ENCODE data around the gene ST13. TPM values are rescaled to one million over a fixed set of nuclear protein-coding genes. Genes with fewer than 3 reads are reported as not detected.
A peak's percentile ranks its signal among the peaks of the same experiment; 100 is the strongest.
"Not testable (repeated sequence)": the region's sequence is repeated elsewhere in the genome, so short reads cannot be mapped to it uniquely, and the experiment has no call there.

Gene ST13
- 100 to 1,000 TPM; 143 to 151 TPM for total RNA-seq
- long read RNA-seq, donor 1, transcript ST13-201 (12 exons, 3,595 nt), result major isoform, 49 of 56 reads
- long read RNA-seq, donor 1, partial matches to known transcripts, result 3 of 56 reads
- long read RNA-seq, donor 1, other reads (novel, unspliced or antisense), result 4 of 56 reads
- long read RNA-seq, donor 2, transcript ST13-201 (12 exons, 3,595 nt), result major isoform, 547 of 607 reads
- long read RNA-seq, donor 2, partial matches to known transcripts, result 29 of 607 reads
- long read RNA-seq, donor 2, other reads (novel, unspliced or antisense), result 31 of 607 reads

DNA sequence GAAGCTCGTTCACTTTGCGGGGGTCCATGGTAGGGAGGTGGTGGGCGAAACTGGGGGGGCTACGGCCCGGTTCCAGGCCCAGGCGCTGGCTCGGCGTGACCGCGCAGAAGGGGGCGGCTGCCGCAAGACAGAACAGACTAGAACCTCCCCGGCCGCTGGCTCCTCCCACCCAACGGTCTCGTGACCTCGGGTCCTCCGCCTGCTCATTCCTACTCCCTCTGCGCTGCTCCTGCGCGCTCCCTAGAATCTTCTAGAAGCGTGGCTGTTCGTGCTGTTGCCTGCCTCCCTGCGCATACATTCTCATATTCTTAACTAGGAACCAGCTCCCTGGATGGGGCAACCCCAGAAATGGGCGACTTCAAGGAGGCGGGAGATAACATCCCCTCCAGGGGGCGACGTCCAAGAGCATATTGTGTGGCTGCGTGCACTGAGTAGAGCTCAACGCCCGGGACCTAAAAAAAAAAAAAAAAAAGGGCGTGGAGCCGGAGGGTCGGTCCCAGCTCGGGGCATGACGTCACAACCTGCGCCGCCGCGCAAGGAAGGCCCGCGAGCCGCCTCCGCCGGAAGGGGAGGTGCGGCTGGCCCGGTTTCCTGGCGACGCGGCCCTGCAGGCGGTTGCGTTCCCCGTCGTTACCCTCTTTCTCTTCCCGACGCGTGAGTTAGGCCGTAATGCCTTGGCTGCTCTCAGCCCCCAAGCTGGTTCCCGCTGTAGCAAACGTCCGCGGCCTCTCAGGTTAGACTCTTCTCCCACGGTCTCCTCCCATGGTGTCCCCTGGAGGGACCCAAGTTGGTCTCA is at the start of gene ST13, which contains the start of gene XPNPEP3:
Gene ST13 (minus strand): TSS at position 127 of the 796 bp plus-strand sequence. CDS start 99 bp downstream, at position 28.
Gene XPNPEP3 (plus strand): TSS at position 636 of the 796 bp plus-strand sequence. CDS start 34 bp downstream, at position 670.
- intact Hi-C loops (cut with DNase I), result no loop called here

GRCh38 chr22:40904101-40904500 is 47.7 kb upstream of the ST13 start:
- DNase-seq (ENCODE audit: low spot score), result no peak
- intact Hi-C loops (cut with DNase I), result no loop called here

More for the DNA sequence above, at the start of gene ST13, which contains the start of gene XPNPEP3:
- peak; percentile 99 for DNase-seq (ENCODE audit: low spot score)

DNA sequence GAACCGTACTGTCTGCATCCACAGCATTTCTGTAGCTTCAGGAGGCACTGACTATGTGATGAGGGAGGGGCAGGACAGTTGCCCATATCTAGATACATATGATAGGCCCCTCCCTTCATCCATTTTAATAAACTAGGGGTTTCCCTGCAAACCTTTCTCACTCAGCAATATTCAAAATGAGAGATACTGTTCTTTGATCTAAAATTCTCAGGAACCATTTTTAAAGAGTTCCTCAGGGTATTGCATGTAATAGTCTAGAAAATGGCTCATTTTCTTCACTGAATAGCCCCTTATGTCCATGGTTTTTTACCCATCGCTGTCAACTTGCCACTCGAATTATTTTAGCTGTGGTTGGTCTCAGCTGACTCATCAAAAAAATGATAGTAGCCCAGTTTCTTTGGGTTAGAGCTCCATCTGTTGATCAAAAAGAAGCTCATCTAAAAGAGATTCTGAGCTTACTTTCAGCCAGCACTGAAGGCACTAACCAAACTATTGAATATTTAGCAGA is 42.5 kb upstream of the ST13 start:
- DNase-seq (ENCODE audit: low spot score), result no peak
- intact Hi-C loops (cut with DNase I), result loop anchor here in 1 of 2 donors (10.0 kb wide), 1 partner anchor 876 kb away; no protein-coding TSS in a partner anchor

DNA sequence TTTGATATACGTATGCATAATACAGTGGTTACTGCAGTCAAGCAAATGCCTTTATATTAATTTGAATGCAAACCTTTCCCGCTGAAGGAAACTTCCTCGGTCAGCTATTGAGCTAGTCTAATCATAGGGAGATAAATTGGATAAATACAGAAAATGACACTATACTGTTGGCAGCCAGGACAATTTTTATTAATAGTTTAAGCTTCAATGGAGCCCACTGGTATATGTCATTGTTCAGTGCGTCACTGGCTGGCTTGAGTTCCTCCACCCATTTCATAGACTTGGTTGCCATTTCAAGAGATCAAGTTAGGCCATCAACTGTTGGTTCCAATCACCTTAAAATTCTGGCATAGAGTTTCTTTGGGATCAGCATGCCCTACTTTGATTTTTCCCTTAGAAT is 38.0 kb upstream of the ST13 start:
- no peak for DNase-seq (ENCODE audit: low spot score)
- intact Hi-C loops (cut with DNase I), result loop anchor here in 1 of 2 donors (10.0 kb wide), 1 partner anchor 880 kb away; no protein-coding TSS in a partner anchor

GRCh38 chr22:40890881-40891280 is 34.4 kb upstream of the ST13 start:
- no peak for DNase-seq (ENCODE audit: low spot score)
- intact Hi-C loops (cut with DNase I), result loop anchor here in 1 of 2 donors (10.0 kb wide), 1 partner anchor 884 kb away; no protein-coding TSS in a partner anchor

- DNase-seq (ENCODE audit: low spot score), result no peak
- intact Hi-C loops (cut with DNase I), result no loop called here
Measured at GRCh38 chr22:40889116-40889515, 32.7 kb upstream of the ST13 start.

GRCh38 chr22:40878922-40879321 is 22.5 kb upstream of the ST13 start:
- DNase-seq (ENCODE audit: low spot score), result no peak
- intact Hi-C loops (cut with DNase I), result no loop called here

DNA sequence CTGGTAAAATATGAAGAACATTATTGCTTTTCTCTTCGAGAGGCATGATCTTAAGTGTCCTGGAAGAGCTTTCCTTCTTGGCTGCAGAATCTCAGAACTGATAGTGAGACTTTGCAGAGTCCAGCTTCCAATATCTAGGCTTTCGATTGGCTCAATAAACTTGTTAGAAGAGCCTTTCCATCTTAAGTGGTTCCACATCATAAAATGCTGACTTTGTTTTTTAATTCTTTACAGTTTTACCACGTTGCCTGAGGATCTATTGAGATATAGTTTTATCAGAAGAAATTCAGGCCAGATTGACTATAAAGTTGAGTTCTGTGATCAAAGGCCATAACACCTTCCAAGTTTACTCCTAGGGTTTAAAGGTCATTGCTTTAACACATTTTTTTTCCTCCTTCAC is 21.0 kb upstream of the ST13 start:
- no peak for DNase-seq (ENCODE audit: low spot score)
- intact Hi-C loops (cut with DNase I), result no loop called here

DNA sequence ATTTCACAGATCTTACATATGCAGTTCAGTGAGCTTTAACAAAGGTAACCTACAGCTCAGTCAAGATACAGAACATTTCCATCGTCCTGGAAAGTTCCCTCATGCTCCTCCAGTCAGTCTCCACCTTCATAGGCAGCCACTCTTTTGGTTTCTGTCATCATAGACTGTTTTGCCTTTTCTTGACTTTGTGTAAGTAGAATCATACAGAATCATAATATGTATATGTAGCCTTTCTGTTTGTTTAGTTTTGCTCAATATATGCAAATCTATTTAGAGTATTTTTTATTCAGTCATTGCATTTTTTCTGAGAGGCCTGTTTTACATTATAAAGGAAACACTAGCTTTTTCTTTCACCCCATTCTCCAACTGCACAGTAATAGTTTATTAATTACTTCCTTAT is 20.5 kb upstream of the ST13 start:
- intact Hi-C loops (cut with DNase I), result no loop called here
- no peak for DNase-seq (ENCODE audit: low spot score)

GRCh38 chr22:40875111-40875510 is 18.7 kb upstream of the ST13 start:
- intact Hi-C loops (cut with DNase I), result no loop called here
- DNase-seq (ENCODE audit: low spot score), result no peak

DNA sequence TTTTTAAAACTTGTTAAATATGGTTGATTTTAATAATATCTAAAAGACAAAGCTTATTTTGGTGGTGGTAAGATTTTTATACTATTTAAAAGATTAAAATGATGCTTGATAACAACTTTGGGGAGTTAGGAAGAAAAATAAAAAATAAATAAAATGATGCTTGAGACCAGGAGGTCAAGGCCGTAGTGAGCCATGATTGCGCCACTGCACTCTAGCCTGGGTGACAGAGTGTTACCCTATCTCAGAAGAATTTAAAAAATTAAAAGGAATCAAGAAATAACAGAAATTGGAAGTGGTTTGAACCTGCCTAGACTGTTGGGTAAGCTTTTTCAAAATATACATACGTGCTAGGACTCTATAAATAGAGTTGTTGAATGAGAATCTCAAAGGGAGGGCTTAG is 17.6 kb upstream of the ST13 start:
- no peak for DNase-seq (ENCODE audit: low spot score)
- intact Hi-C loops (cut with DNase I), result no loop called here

DNA sequence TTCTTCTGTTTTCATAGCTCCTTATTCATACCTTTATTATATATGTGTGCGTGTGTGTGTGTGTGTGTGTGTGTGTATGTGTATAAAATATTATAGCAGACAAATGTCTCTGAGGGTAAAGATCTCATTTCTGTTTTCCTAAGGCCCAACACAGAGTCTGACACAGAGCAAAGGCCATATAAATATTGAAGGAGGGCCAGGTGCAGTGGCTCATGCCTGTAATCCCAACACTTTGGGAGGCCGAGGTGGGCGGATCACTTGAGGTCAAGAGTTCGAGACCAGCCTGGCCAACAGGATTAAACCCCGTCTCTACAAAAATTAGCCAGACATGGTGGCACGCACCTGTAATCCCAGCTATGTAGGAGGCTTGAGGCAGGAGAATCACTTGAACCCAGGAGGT is 11.9 kb upstream of the ST13 start:
- DNase-seq (ENCODE audit: low spot score); intact Hi-C loops (cut with DNase I): not testable (repeated sequence)

DNA sequence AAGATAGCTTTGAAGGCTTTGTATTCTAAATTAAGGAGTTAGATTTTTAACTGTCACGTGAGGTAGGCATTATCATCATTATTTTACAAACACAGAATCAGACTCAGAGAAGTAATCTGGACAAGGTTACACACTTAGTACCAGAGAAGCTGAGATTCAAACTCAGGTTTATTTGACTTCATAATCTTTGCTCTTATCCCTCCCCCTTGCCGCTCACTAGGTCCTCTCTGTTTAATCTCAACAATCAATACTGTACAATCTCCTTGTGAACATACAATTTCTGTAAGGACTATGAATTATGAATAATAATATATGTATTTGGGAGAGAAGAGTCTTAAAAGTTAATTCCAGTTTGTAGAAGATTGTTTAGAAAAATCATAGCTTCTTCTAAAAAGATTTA is 10.7 kb upstream of the ST13 start:
- no peak for DNase-seq (ENCODE audit: low spot score)
- intact Hi-C loops (cut with DNase I), result no loop called here

DNA sequence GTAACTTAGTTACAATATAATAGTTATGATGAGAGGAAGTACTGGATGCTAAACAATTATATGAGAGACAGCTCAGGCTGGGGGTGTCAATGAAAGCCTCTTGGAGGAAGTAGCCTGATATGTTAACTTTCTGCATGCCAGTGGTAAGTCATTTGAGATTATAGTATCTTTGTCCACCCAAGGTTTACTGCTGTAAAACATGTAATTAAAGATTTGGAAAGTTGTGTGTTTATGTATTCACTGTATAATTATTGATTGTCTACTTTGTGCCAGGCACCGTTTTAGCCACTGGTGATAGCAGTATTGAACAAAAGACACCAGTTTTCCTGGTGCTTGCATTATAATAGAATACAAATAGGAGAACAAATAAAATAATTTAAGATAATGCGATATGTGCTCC is 6.1 kb upstream of the ST13 start:
- no peak for DNase-seq (ENCODE audit: low spot score)
- intact Hi-C loops (cut with DNase I), result no loop called here

DNA sequence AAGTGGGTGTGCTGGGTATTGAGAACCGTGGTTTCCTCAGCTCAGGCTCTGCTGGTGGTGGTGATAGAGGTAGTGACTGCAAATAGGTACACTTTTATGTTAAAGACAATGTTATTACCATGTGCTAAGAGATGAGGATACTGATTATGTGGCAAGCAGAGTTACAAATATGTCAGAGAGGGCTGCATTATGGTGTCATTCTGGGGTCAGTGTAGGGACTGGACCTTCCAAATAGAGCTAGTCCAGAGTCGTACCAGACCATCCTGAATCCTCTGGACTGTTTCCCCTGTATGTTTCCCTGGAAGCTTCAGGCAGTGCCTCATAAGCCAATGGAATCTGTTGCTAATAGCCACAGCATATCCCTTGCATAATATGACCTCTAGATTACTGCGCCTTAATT is 5.6 kb upstream of the ST13 start, which contains the start of gene DNAJB7:
Gene DNAJB7 (minus strand): TSS at position 101 of the 400 bp plus-strand sequence. CDS start 119 bp downstream, outside the sequence.
- DNase-seq (ENCODE audit: low spot score), result no peak
- intact Hi-C loops (cut with DNase I), result no loop called here

DNA sequence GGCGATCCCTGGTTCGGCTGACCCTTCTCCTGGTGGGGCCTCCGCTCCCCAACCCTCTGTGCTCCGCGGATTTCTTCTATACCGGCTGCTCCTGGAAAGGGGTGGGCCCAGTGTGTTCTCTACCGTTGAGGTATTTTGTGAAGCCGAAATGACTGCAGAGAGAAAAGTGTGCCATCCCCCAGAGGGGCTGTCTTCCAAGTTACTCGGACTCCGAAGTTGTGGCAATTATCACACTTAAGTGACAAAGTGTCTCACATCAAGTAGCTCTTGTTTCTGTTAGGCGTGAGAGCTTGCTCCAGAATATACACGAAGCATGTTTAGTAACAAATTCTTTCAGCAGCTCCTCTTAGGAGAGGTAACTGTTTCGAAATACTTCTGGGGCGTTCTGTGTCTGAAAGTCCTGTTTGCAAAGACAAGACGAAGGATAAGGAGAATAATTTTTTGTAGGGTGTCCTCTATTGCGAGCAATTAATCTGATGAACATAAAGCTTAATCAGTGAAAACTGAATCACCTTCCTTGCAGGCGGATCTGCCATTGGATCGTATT is 943 bp upstream of the ST13 start:
- DNase-seq (ENCODE audit: low spot score), result no peak
- intact Hi-C loops (cut with DNase I), result no loop called here

DNA sequence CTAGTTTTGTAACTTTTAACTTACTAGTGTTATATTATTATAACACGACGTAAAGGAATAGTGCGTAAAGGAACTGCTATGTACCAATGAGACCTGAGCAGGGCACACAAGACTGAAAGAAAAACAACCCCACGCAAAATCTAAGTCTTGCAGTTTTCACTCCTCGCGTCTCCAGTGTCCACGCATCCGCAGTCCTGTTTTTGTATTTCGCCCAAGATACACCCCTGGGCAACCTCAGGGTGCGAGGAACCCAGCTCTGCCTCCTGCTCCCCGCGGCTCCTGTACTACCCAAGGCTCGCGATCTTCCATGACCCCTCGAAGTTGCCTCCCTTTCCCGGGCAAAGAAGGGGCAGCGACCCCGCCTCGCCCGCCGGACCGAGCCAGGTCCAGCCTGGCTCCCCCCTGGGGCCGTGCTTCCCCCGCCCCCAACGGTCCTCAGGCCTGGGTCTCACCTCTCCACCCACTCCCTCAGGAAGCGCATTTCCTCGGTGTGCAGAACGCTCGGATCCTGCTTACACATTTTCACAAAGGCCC is 393 bp downstream of the ST13 start:
- peak; percentile 86 for DNase-seq (ENCODE audit: low spot score)
- intact Hi-C loops (cut with DNase I), result no loop called here

- DNase-seq (ENCODE audit: low spot score), result no peak
- intact Hi-C loops (cut with DNase I), result no loop called here
Measured at GRCh38 chr22:40855071-40855978, 1.1 kb downstream of the ST13 start.

- DNase-seq (ENCODE audit: low spot score), result no peak
- intact Hi-C loops (cut with DNase I), result no loop called here
Measured at GRCh38 chr22:40853961-40854360, 2.5 kb downstream of the ST13 start.

Data from posterior vena cava (tissue), 2 donors.